Ammon's horn (tissue), 1 donor: ENCODE data around the gene BANP.
"Not testable (repeated sequence)": the region's sequence is repeated elsewhere in the genome, so short reads cannot be mapped to it uniquely, and the experiment has no call there.

Source experiments
- DNase-seq: peaks from one replicate; pipeline ENCODE4 v3.0.0-alpha.2; 2016; ENCODE audit warnings: low spot score

The BANP gene

GRCh38 chr16:87926246-87927194, 24.7 kb upstream of the BANP start:
- no peak for DNase-seq

GRCh38 chr16:87927195-87927562, 24.1 kb upstream of the BANP start:
- DNase-seq = no peak

GRCh38 chr16:87929986-87930385, 21.2 kb upstream of the BANP start:
- no peak for DNase-seq

- DNase-seq = no peak
Observed at GRCh38 chr16:87930456-87930855, 20.8 kb upstream of the BANP start.

GRCh38 chr16:87931504-87931903, 19.7 kb upstream of the BANP start:
- DNase-seq = no peak

- not testable (repeated sequence) for DNase-seq
Observed at GRCh38 chr16:87932475-87933139, 18.6 kb upstream of the BANP start.

GRCh38 chr16:87933140-87933495, 18.1 kb upstream of the BANP start:
- no peak for DNase-seq

- DNase-seq = not testable (repeated sequence)
Observed at GRCh38 chr16:87934752-87935425, 16.3 kb upstream of the BANP start.

GRCh38 chr16:87936016-87936374, 15.2 kb upstream of the BANP start:
- DNase-seq = not testable (repeated sequence)

GRCh38 chr16:87936375-87937230, 14.6 kb upstream of the BANP start, which contains the start of gene CA5A:
TSS of gene CA5A (minus strand) at chr16:87936529. CDS start at chr16:87936450, 79 bp downstream.
- DNase-seq = no peak

GRCh38 chr16:87937231-87937542, 14.0 kb upstream of the BANP start:
- DNase-seq = not testable (repeated sequence)

- no peak for DNase-seq
Observed at GRCh38 chr16:87938412-87938949, 12.8 kb upstream of the BANP start.

GRCh38 chr16:87939562-87940423, 11.4 kb upstream of the BANP start:
- DNase-seq = no peak

- DNase-seq = no peak
Observed at GRCh38 chr16:87942680-87943079, 8.6 kb upstream of the BANP start.

- peak; percentile 93 for DNase-seq
Observed at GRCh38 chr16:87945351-87946042, 5.7 kb upstream of the BANP start.

- DNase-seq = no peak
Observed at GRCh38 chr16:87946596-87947347, 4.5 kb upstream of the BANP start.

GRCh38 chr16:87947356-87948118, 3.7 kb upstream of the BANP start:
- no peak for DNase-seq

GRCh38 chr16:87948119-87948545, 3.1 kb upstream of the BANP start:
- DNase-seq = no peak

- no peak for DNase-seq
Observed at GRCh38 chr16:87948735-87949070, 2.5 kb upstream of the BANP start.
